ENCODE results near the gene HSPB9. TPM values are rescaled to one million over a fixed set of nuclear protein-coding genes. Genes with fewer than 3 reads are reported as not detected.

The HSPB9 gene
- total RNA-seq, 1 experiment from 2014 or later = not detected

- intact Hi-C loops (cut with micrococcal nuclease) = no loop called here
- H3K4me2 ChIP-seq (ENCODE audit: low read length) = peak overlapping the region; percentile 71
- no peaks in the 10 kb centered on the region for H3K27me3 ChIP-seq (ENCODE audit: insufficient read depth, low read length)
- H2AFZ ChIP-seq (ENCODE audit: low read depth, low read length, poor library complexity, severe bottlenecking) = peak overlapping the region; percentile 84
- DNase-seq (ENCODE audit: low read depth, low spot score) = peak; percentile 31
- no peaks in the 10 kb centered on the region for H4K20me1 ChIP-seq (ENCODE audit: insufficient read depth)
- TF ChIP-seq MAX (IDR thresholded peaks at IDR 0.05) (no peak), ELF1 (IDR thresholded peaks at IDR 0.05; ENCODE audit: borderline replicate concordance, low read depth) (no peak), ZFX (IDR thresholded peaks at IDR 0.05) (no peak), POLR2A (IDR thresholded peaks at IDR 0.05; ENCODE audit: borderline replicate concordance, extremely low read depth, insufficient read depth, insufficient read length) (no peak), ZBTB33 (IDR thresholded peaks at IDR 0.05; ENCODE audit: extremely low read depth, insufficient replicate concordance, low read length) (no peak), SIN3A (IDR thresholded peaks at IDR 0.05; ENCODE audit: low read depth) (no peak), CEBPB (IDR thresholded peaks at IDR 0.05; ENCODE audit: low read depth) (no peak)
- peaks cover 9 to 21% of the 10 kb centered on the region in 2 experiments; a peak in 3 of 4 replicates for H3K4me1 ChIP-seq (ENCODE audit: control insufficient read depth in 1 of 2, insufficient read depth in 2 of 2, low read length in 2 of 2)
- no peaks in the 10 kb centered on the region for H3K9me2 ChIP-seq (ENCODE audit: insufficient read depth)
- no TSS peak for BruUV-seq (replicated peaks)
- no peak overlapping the region for H3K27ac ChIP-seq (ENCODE audit: low read depth, low read length)
- H3K4me3 ChIP-seq (replicated peaks in 1 of 2; ENCODE audit: low read depth in 1 of 2, low read length in 2 of 2) = peak overlapping the region; percentile 18 to 35
- H3K9me3 ChIP-seq (ENCODE audit: control insufficient read depth in 1 of 2, insufficient read depth in 1 of 2, low read depth in 1 of 2, low read length in 2 of 2) = no peaks in the 10 kb centered on the region
- no peaks in the 10 kb centered on the region for H3K79me2 ChIP-seq (ENCODE audit: insufficient read depth, low read length)
- H3K9ac ChIP-seq (ENCODE audit: low read length) = peak overlapping the region; percentile 12; the same call in 1 of the 2 replicates
- no peaks in the 10 kb centered on the region for H3K36me3 ChIP-seq (ENCODE audit: control insufficient read depth in 1 of 2, insufficient read depth in 2 of 2, low read length in 2 of 2)
- POLR2A ChIA-PET = no interaction called here
- RAD21 ChIA-PET (ENCODE audit: low non-redundant PET in 1 of 2, low total read pairs in 2 of 2, uncharacterized antibody in 2 of 2, unreplicated experiment in 2 of 2) = no interaction called here
- CTCF ChIA-PET = interaction anchor here (0.8 to 1.0 kb wide), 2 partner anchors 12 to 16 kb away, joined by 3 read pairs; no protein-coding TSS in a partner anchor
- ATAC-seq = peak; percentile 99
These were observed 34.6 kb upstream of the HSPB9 start for GRCh38 chr17:42087736-42088705.
